Activated naive CD8-positive, alpha-beta T cell treated with anti-CD3 and anti-CD28 coated beads for 36 hours (primary cell): ENCODE measurements around the gene LCE2A. TPM values are rescaled to one million over a fixed set of nuclear protein-coding genes. Genes with fewer than 3 reads are reported as not detected.

Experiments used
- DNase-seq: peaks from one replicate; pipeline ENCODE4 v3.0.0; 2021
- H3K27ac Mint-ChIP-seq: one replicate; pipeline ENCODE4 v1.8.0; 2022; ENCODE audit warnings: mild to moderate bottlenecking, moderate library complexity, mixed read lengths
- H3K27me3 Mint-ChIP-seq: one replicate; pipeline ENCODE4 v1.8.0; 2022; ENCODE audit warnings: mild to moderate bottlenecking, mixed read lengths
- H3K36me3 Mint-ChIP-seq: one replicate; pipeline ENCODE4 v1.8.0; 2021; ENCODE audit warnings: mild to moderate bottlenecking, mixed read lengths
- H3K4me1 Mint-ChIP-seq: one replicate; pipeline ENCODE4 v1.8.0; 2021; ENCODE audit warnings: mixed read lengths
- H3K4me3 Mint-ChIP-seq: one replicate; pipeline ENCODE4 v1.8.0; 2022; ENCODE audit warnings: mild to moderate bottlenecking, moderate library complexity, mixed read lengths
- H3K9me3 Mint-ChIP-seq: one replicate; pipeline ENCODE4 v1.8.0; 2022; ENCODE audit warnings: mixed read lengths
- total RNA-seq, 2 experiments: library from RNA; stranded (reverse); gene quantifications; one replicate each; pipeline ENCODE4 v1.2.3, GENCODE V29; 2021

LCE2A gene
- total RNA-seq, 2 experiments from 2014 or later = not detected

- no peak for DNase-seq
- Mint-ChIP-seq H3K27me3 (peaks cover 29% of the 10 kb centered on the region), H3K27ac (no peak overlapping the region), H3K36me3 (no peaks in the 10 kb centered on the region), H3K4me3 (no peak overlapping the region), H3K9me3 (no peaks in the 10 kb centered on the region), H3K4me1 (no peaks in the 10 kb centered on the region)
Measured at GRCh38 chr1:152718238-152718637, 20.1 kb downstream of the LCE2A start.

GRCh38 chr1:152725261-152725660 lies 27.1 kb downstream of the LCE2A start:
- H3K4me1 Mint-ChIP-seq = no peaks in the 10 kb centered on the region
- no peak overlapping the region for H3K27ac Mint-ChIP-seq
- no peak for DNase-seq
- no peaks in the 10 kb centered on the region for H3K9me3 Mint-ChIP-seq
- H3K36me3 Mint-ChIP-seq = no peaks in the 10 kb centered on the region
- H3K4me3 Mint-ChIP-seq = no peak overlapping the region
- H3K27me3 Mint-ChIP-seq = peaks cover 16% of the 10 kb centered on the region

- peaks cover 12% of the 10 kb centered on the region for H3K27me3 Mint-ChIP-seq
- DNase-seq = no peak
- H3K4me1 Mint-ChIP-seq = no peaks in the 10 kb centered on the region
- no peak overlapping the region for H3K27ac Mint-ChIP-seq
- H3K36me3 Mint-ChIP-seq = no peaks in the 10 kb centered on the region
- no peaks in the 10 kb centered on the region for H3K9me3 Mint-ChIP-seq
- no peak overlapping the region for H3K4me3 Mint-ChIP-seq
Measured at GRCh38 chr1:152728986-152729385, 30.8 kb downstream of the LCE2A start.

- no peak overlapping the region for H3K27ac Mint-ChIP-seq
- peaks cover 35% of the 10 kb centered on the region for H3K27me3 Mint-ChIP-seq
- no peaks in the 10 kb centered on the region for H3K9me3 Mint-ChIP-seq
- no peaks in the 10 kb centered on the region for H3K4me1 Mint-ChIP-seq
- no peak overlapping the region for H3K4me3 Mint-ChIP-seq
- no peak for DNase-seq
- H3K36me3 Mint-ChIP-seq = no peaks in the 10 kb centered on the region
Measured at GRCh38 chr1:152735648-152736047, 37.5 kb downstream of the LCE2A start.

- Mint-ChIP-seq H3K4me3 (no peak overlapping the region), H3K4me1 (no peaks in the 10 kb centered on the region), H3K9me3 (no peaks in the 10 kb centered on the region), H3K27ac (no peak overlapping the region), H3K36me3 (no peaks in the 10 kb centered on the region), H3K27me3 (peaks cover 35% of the 10 kb centered on the region)
- DNase-seq = no peak
Measured at GRCh38 chr1:152737997-152738396, 39.9 kb downstream of the LCE2A start.

GRCh38 chr1:152739841-152740240 lies 41.7 kb downstream of the LCE2A start:
- Mint-ChIP-seq H3K27ac (no peak overlapping the region), H3K36me3 (no peaks in the 10 kb centered on the region), H3K9me3 (no peaks in the 10 kb centered on the region), H3K4me3 (no peak overlapping the region), H3K4me1 (no peaks in the 10 kb centered on the region), H3K27me3 (peaks cover 29% of the 10 kb centered on the region)
- no peak for DNase-seq

GRCh38 chr1:152741656-152742055 lies 43.5 kb downstream of the LCE2A start:
- Mint-ChIP-seq H3K9me3 (no peaks in the 10 kb centered on the region), H3K27ac (no peak overlapping the region), H3K36me3 (no peaks in the 10 kb centered on the region), H3K4me3 (no peak overlapping the region), H3K27me3 (peaks cover 21% of the 10 kb centered on the region), H3K4me1 (no peaks in the 10 kb centered on the region)
- no peak for DNase-seq

GRCh38 chr1:152743371-152744145 lies 45.4 kb downstream of the LCE2A start:
- H3K4me3 Mint-ChIP-seq = no peak overlapping the region
- no peaks in the 10 kb centered on the region for H3K9me3 Mint-ChIP-seq
- H3K27me3 Mint-ChIP-seq = peaks cover 14% of the 10 kb centered on the region
- no peak overlapping the region for H3K27ac Mint-ChIP-seq
- DNase-seq = no peak
- no peaks in the 10 kb centered on the region for H3K36me3 Mint-ChIP-seq
- H3K4me1 Mint-ChIP-seq = no peaks in the 10 kb centered on the region

GRCh38 chr1:152745289-152745704 lies 47.2 kb downstream of the LCE2A start:
- no peak overlapping the region for H3K4me3 Mint-ChIP-seq

GRCh38 chr1:152745765-152746444 lies 47.8 kb downstream of the LCE2A start:
- DNase-seq = no peak
- H3K4me3 Mint-ChIP-seq = no peak overlapping the region
- H3K4me1 Mint-ChIP-seq = no peaks in the 10 kb centered on the region
- peaks cover 16% of the 10 kb centered on the region for H3K27me3 Mint-ChIP-seq
- no peaks in the 10 kb centered on the region for H3K36me3 Mint-ChIP-seq
- H3K27ac Mint-ChIP-seq = no peak overlapping the region
- H3K9me3 Mint-ChIP-seq = no peaks in the 10 kb centered on the region

More at GRCh38 chr1:152745289-152745704, 47.2 kb downstream of the LCE2A start:
- DNase-seq = no peak
- Mint-ChIP-seq H3K4me1 (no peaks in the 10 kb centered on the region), H3K27me3 (peaks cover 10% of the 10 kb centered on the region), H3K36me3 (no peaks in the 10 kb centered on the region), H3K27ac (no peak overlapping the region), H3K9me3 (no peaks in the 10 kb centered on the region)

- no peaks in the 10 kb centered on the region for H3K36me3 Mint-ChIP-seq
Measured at GRCh38 chr1:152747831-152748230, 49.7 kb downstream of the LCE2A start.

More at GRCh38 chr1:152747831-152748230, 49.7 kb downstream of the LCE2A start:
- Mint-ChIP-seq H3K9me3 (no peaks in the 10 kb centered on the region), H3K4me1 (no peaks in the 10 kb centered on the region), H3K27me3 (peaks cover 24% of the 10 kb centered on the region), H3K4me3 (no peak overlapping the region), H3K27ac (no peak overlapping the region)
- no peak for DNase-seq

Other genes starting within 250 kb of the LCE2A start
- not detected for gene LCE5A, start 187.5 kb upstream of the LCE2A start, total RNA-seq
- gene CRCT1, start 183.9 kb upstream of the LCE2A start, total RNA-seq = not detected
- not detected for gene LCE3E, start 131.6 kb upstream of the LCE2A start, total RNA-seq
- gene LCE3D, start 117.8 kb upstream of the LCE2A start, total RNA-seq = not detected
- gene LCE3C, start 98.1 kb upstream of the LCE2A start, total RNA-seq = not detected
- not detected for gene LCE3B, start 84.5 kb upstream of the LCE2A start, total RNA-seq
- not detected for gene LCE3A, start 75.2 kb upstream of the LCE2A start, total RNA-seq
- not detected for gene LCE2D, start 35.0 kb upstream of the LCE2A start, total RNA-seq
- gene LCE2C, start 23.1 kb upstream of the LCE2A start, total RNA-seq = not detected
- gene LCE2B, start 12.2 kb upstream of the LCE2A start, total RNA-seq = not detected
- not detected for gene LCE4A, start 9.8 kb downstream of the LCE2A start, total RNA-seq
- gene KPRP, start 59.7 kb downstream of the LCE2A start, total RNA-seq = not detected
- not detected for gene LCE1F, start 76.8 kb downstream of the LCE2A start, total RNA-seq
- not detected for gene LCE1E, start 87.9 kb downstream of the LCE2A start, total RNA-seq
- not detected for gene LCE1D, start 98.4 kb downstream of the LCE2A start, total RNA-seq
- gene LCE1C, start 108.3 kb downstream of the LCE2A start, total RNA-seq = not detected
- not detected for gene LCE1B, start 113.6 kb downstream of the LCE2A start, total RNA-seq
- not detected for gene LCE1A, start 129.1 kb downstream of the LCE2A start, total RNA-seq
- not detected for gene LCE6A, start 144.5 kb downstream of the LCE2A start, total RNA-seq
- gene LCE7A, start 161.7 kb downstream of the LCE2A start, total RNA-seq = not detected
- not detected for gene SMCP, start 180.0 kb downstream of the LCE2A start, total RNA-seq
- not detected for gene IVL, start 210.2 kb downstream of the LCE2A start, total RNA-seq
- gene SPRR5, start 248.9 kb downstream of the LCE2A start, total RNA-seq = not detected